NCI-H2171 treated with DMSO at 0.1 percent for 48 hours (cell line): ENCODE measurements around the gene DPYD.

Experiments
- DNase-seq: peaks from one replicate; lab custom pipeline; 2025; lab: John Stamatoyannopoulos, UW

The DPYD gene

DNA sequence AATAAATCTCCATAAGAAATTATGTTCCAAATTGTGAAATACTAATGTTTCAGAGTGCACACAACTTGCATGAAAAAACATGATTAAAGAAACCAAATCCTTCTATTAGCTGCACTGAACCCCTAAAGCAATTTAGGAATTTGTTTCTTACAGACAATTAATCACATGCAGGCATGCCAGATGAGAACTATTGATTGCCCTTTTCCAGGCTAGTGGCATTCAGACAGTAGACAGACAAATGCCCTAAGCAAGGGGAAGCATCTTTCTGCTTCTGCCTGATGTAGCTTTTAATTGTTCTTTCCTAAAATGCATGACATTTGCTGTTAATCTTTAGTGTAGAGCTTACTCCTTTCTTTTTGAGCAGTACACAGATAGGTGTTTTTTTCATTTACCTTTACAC is 229.5 kb downstream of the DPYD start:
- no peak for DNase-seq

DNA sequence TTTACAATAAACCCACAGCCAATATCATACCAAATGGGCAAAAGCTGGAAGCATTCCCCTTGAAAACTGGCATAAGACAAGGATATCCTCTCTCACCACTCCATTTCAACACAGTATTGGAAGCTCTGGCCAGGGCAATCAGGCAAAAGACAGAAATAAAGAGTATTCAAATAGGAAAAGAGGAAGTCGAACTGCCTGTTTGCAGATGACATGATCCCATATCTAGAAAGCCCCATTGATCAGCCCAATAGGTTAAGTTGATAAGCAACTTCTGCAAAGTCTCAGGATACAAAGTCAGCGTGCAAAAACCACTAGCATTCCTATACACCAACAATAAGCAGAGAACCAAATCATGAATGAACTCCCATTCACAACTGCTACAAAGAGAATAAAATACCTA is 235.5 kb downstream of the DPYD start:
- no peak for DNase-seq

DNA sequence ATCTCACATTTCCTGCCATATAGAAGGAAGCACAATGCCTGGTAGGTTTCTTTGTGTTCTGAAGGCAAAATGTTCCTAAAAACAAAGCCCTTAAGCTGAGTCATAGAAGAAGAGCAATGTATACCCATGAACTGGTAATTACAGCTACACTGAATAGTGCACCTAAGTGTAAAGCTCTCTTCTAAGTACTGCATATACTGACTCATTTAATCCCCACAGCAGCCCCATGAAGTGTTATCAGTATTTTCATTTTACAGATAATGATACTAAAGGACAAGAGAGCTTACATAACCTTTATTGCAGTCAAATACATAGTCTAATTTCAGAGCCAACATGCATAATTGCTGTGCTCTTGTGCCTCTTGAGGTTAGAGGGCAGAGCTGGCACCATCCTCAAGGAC is 239.9 kb downstream of the DPYD start:
- DNase-seq: no peak

DNA sequence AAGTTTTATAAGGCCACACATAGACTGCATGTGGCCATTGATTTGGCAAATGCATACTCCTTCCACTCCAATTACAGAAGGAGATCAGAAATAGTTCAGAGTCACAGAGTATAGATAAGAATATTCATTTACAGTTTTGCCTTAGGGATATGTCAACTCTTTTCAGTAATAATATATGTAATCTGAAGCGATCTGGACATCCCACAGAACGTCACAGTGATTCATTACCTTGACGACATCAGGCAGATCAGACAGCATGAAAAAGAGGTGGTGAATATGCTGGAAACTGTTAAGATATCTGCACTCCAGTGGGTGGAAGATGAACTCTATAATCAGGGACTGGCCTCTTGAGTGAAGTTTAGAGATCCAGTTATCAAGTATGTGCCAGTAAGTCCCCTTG is 240.4 kb downstream of the DPYD start:
- no peak for DNase-seq

DNA sequence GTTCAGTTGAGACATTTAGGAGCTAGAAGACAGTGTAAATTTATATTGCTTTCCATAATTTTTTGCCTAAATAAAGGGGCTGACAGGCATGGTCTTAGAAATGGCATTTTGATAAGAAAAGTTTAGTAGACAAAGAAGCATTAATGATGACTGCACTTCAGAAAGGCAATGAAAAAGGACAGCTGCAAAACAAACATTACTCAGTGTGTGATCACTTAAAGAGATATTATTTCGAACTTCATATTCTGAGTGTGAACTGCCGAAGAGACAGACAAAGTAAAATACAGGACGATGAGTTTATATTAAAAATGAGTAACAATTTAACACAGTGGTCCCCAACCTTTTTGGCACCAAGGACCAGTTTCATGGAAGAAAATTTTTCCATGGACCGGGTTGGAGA is 243.1 kb downstream of the DPYD start:
- DNase-seq: no peak

DNA sequence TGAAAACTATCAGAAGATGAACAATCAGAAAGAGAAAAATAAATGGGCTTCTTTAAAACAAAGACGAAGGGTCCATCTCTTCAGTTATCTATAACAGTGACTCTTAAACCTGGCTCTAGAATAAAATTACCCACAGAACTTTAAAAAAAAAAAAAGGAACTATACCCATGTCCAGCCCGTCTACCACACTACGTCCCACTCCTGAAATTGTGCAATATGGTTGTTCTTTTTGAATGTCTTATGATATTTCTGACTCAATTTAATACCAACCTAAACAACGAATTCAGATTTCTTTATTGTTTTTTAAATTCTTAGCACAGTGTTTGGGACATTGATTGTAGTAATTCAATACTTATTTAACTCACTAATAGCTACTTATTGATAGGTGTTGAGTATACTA is 246.3 kb downstream of the DPYD start:
- no peak for DNase-seq

DNA sequence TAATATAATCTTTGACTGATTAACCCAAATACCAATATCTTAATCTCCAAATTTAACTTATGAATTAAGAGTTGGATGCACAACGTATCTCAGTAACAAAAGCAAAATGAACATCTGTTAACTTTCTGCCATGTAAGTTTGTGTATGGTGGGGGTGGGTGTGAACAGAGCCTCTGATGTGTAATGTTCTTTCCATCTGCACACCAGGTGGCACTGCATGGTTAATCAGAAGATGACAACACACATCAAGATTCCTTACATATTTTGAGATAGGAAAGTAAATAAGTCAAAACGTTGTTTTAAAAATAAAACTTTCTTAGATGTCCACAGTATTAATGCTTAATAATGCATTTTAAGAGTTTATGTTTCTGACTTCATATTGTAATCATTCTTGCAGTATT is 251.9 kb downstream of the DPYD start:
- peak; percentile 53 for DNase-seq

DNA sequence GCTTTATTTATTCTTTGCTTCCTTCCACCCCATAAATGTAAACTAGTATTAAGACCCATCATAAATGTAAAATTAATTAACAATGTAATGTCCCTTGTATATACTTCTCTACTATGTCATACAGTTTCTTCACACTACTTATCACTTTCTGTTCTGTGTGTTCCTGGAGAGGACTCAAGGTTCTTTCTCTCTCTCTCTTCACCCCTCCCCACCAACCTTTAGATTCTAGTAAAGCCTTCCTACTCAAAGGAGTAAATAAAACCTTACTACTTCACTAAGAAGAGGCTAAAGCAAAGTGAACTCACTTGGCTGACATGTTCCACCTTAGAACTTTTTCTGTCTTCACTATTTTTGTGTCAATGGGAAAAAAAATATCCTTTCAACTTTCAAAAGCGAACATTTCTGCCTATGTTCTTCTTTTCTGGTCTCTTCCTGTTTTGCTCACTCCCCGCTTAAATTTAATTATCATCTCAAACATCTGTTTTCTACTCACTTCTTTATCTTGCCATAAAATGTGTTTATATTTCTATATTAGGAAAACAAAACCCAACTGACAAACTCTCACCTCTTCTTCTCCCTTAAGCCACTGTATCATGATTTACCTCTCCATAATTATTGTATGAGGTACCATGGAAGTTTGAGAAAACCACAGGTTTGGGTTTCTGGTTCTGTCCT is 260.3 kb downstream of the DPYD start:
- DNase-seq: no peak

DNA sequence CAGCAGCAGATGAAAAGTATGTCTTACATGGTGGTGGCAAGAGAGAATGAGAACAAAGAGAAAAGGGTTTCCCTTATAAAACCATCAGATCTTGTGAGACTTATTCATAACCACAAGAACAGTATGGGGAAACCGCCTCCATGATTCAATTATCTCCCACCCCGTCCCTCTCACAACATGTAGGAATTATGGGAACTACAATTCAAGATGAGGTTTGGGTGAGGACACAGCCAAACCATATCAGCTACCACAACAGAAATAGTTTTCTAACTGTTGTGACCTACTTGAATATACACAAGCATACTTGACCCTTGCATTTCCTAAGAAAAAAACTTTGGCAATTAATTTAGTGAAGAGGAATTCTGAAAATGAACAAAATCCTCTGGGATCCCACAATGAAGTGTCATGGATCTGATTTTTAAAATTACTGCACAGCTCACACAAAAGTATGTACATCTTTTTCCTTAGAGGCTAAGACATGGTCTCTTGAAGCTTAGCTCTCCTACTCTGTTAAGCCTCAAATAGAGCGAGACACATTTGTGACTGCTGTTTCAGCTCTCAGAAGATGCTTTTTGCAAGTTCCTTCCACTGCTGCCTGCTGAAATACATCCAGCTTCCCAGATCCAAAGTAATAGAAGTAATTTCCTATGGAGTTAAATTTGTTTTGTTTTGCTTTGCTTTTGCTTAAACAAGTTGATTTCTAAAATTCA is 265.8 kb downstream of the DPYD start:
- DNase-seq: no peak

DNA sequence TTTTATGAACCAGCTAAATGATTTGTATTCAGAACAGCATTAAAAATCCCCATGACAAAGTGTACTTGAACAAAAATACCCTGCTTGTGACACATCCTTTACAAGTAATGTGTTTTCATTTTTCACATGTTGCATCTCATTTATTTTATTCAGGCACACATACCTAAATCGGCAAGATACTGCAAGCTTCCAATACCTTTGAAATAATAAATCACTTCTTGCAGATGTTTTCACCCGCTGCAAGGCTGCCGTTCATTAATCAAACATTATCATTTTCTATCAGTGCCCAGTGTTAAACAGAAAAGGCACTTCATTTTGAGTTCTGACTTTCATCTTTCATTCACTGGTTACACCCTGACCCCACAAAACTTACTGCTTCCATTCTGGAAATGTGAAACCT is 269.6 kb downstream of the DPYD start:
- DNase-seq: no peak

DNA sequence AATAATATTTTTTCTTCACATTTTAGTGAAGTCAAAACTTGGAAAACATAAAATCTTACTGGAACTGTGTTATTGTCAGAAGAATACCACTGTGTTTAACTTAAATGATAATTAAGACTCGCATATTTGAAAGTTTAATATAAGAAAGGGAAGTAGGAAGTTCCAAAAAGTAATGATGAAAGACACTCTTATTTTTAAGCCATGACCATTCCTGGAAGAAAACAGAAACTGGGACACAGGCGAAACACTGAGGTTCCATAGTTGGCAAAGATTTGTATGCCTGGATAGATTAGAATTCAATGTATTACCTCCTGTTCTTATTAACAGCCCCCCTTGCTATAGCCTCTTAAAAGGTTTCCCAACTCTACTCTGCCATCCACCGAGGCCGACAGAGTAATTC is 271.2 kb downstream of the DPYD start:
- DNase-seq: no peak

DNA sequence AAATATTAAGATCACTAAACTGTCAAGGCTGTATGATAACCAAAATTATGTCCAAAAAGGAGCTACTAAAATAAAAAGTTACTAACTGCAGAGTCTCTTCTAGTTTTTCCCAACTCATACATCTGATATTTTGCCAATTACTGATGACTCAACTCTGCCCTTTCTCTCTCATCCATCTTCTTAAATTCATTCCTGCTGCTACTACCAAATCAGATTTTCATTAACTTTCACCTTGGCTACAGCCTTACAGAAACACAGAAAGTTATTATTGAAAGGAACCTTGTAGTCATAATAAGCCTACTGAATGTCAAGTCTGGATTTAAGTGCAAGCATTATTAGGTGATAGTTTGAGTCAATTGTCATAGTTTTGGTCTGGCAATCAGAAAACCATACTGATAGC is 273.1 kb downstream of the DPYD start:
- no peak for DNase-seq

DNA sequence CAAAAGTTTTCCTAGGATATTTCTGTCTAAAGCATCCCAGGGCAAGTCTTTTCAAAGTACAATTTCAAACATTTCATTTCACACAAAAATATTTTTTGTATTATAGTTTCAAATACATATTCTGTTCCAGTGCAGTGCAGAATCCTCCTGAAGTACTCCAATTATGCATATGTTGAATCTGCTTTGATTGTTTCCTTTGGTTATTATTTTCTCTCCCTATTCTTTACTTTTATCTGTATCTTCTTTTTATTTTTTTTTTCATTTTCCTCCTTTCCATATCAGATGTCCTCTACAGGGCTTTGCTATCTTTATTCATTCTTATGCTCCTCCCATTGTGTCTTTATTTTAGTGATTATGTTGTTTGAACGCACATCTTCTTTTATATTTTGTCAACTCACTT is 274.8 kb downstream of the DPYD start:
- DNase-seq: no peak

DNA sequence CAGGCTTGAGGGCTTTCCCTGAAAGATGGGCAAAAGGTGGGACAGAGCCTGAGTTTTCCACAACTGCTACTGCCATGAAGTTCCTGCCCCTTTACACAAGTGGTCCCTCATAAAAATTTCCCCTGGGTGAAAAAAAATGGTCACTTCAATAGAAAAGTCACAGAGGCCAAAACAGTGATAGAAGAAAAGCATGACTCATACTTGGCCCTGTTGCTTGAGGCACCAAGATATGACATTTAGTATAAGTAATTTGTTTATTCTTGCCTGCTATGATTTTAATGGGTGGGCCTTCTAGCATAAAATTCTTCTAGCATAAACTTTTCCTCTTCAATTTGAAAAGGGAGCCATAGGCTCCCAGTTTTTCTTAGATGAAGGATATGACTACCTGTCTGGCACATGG is 280.2 kb downstream of the DPYD start:
- no peak for DNase-seq

DNA sequence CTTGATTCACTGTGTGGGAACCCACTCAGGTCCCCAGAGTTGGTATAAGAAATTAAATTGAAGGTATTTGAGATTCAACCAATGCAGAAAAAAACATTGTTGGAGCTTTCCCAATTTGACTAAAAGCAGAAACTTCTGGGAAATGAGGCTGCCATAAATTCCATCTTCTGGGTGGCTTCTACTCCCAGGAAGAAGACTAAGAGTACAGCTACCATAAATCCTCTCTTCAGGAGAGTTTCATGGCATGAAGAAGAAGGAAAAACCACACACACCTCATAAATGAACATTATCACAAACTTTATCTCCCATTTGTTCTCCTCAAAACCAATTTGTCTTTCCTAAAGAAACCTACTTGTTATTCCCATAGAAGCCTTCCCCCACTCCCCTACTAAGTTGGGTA is 283.9 kb downstream of the DPYD start:
- no peak for DNase-seq

DNA sequence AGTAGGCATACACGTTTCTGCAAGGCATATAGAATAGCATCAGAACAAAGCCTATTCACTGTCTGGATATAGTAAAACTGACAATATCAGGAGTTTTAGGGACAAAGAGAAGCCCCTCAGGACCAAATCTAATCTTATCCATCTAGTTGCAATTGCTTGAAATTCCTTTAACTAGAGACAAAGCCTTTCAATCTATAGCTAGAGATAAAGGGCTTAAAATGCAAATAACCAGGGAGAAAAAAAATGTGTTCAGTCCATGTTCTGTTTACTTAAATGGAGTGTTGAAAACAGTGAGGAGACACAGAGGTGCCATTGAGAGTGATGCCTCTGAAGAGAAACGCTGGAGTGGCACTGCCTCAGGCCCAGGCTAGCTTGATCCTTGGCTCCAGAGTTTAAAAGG is 286.1 kb downstream of the DPYD start:
- DNase-seq: no peak

DNA sequence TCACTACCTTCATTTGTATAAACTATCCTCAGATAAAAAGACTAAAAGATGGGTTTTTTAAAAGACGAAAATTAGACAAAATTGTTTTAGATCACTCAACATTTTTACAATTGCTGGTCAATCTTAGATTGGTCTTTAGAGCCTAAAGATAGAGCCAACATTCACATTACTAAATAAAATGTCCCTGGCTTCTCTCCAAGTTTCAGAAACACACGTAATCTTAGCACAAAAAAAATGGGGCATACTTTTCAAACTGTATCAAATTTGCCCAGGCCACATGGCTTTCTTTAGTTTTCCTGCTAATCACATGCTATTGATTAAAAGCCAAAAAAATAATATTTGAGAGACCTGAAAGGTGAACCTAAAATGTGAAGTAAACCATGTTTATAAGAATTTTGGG is 288.1 kb downstream of the DPYD start:
- DNase-seq: peak; percentile 5

DNA sequence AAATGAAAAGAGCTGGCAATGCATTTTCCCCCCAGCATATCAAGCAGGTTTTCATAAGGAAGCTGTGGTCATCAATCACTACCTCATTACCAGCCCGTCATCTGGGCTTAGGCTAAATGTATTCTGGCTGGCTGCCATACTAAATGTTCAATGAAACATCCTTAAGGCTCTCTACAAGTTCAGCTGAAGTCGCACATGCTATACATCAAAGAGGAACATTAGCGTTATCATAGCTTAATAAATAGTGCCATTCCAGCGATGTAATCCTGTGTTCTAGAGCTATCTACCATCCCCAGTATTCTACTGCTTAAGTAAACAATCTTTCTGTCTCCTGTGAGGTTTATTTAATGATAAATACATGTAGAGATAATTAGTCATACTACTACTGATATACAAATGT is 288.8 kb downstream of the DPYD start:
- peak; percentile 42 for DNase-seq

DNA sequence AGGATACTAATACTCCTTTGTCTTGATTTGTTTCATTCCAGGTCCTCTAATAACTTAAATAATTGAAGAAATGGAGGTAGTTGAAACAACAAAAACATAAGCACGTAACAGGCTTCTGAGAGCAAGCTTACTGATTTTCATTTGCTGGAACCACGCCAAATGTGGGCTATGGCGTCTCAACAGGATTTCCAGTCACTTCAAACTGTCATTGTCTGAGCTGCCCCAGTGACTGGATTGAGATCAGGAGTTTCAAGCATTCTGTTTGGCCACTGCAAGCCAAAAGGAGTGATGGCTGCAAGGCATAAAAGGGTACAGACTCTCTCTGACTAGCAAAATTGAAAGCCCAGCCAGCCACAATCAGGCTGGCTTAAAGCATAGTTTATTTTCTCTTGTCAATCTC is 289.9 kb downstream of the DPYD start:
- peak; percentile 42 for DNase-seq

DNA sequence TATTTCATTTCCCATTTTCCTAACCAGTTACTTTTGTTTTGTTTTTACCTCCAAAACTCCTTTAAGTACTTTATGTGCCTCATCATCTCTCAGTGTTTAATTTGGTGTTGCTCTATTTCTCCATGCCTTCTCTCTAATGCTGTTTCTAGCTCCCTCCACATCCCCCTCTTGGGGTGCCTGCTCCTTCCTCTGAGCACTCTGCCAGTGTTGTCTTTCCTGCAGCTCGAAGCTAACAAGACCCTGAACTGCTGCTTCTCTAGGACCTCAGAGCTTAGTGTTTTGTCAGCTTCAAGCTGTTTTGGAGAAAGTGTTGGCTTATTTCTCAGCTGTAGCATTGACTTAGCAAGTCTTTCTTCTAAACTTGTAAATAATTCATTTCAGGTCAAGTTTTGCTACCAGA is 290.6 kb downstream of the DPYD start:
- no peak for DNase-seq

DNA sequence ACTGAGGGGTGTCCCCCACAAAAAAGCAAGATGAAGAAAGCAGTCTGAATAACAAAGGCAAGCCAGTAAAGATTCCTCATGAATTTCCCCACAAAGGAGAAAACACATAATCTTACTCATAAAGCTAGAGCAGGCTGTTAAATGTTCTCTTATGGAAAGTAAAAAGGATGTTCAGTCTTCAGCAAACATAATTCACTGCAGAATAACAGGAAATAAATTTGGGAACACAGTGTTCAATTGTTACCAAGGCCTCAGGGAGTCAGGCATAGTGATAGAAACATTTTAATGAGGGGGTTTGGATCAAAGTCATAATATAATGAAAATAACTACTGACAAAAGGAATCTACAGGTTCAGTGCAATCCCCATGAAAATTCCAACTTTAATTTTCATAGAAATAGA is 297.6 kb downstream of the DPYD start:
- DNase-seq: no peak

DNA sequence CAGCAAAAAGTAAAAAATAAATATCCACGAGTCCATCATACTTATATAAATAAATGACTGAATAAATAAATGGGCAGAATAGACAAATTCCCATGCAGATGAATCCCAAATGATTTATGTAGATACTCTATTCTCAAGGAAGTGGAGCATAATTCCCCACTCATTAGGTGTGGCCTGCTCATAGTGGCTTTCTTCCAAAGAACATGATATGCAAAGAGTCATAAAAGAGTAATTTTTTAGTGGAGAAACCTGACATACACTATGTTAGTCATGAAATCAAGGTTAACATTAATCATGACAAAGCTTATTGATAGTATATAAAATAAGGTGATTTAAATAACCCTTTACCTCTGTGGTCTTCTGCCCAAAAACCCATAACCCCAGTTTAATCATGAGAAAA is 298.9 kb downstream of the DPYD start:
- no peak for DNase-seq

DNA sequence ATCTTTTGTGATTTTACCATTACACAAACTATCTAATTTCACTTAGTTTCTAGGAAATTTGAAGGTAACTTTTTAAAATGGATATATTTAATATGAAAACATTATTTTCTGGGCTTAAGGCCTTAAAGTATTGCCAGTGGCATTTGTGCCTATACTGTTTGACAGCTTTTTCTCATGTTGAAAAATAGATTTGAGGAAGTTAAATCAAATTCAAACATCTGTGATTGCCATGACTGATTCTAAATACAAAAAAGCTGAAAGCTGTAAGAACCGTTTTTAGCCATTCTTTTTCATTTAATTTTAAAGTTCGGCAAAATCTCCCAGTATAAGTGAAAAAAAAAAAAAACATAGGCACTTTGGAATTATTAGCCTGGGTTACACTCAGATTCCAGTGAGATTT is 301.1 kb downstream of the DPYD start:
- no peak for DNase-seq

DNA sequence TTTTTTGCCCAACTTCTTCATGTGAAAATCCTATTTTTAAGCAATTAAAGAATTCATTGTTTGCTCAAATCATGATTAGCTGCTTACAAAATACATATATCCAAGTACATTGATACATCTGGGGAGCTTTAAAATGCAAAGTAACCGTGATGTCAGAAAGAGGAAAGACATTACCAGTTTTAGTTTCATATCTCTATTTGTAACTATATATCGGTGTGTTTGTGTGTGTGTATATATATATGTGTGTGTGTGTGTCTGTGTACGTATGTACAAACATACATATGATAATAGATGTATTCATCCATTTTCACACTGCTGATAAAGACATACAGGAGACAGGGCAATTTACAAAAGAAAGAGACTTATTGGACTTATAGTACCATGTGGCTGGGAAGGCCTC is 310.1 kb downstream of the DPYD start:
- DNase-seq: no peak
